ENCODE measurements around the gene RAB14.

The RAB14 gene

GRCh38 chr9:121201738-121202533 lies at the start of gene RAB14:
Gene RAB14, minus strand, starts transcription at chr9:121201869. Its CDS starts 8,457 bp downstream, at chr9:121193412.
- peak; percentile 98 for DNase-seq

- DNase-seq: no peak
Measured at GRCh38 chr9:121249563-121249962, 47.9 kb upstream of the RAB14 start.

GRCh38 chr9:121246821-121247561 lies 45.3 kb upstream of the RAB14 start:
- DNase-seq: peak; percentile 86

GRCh38 chr9:121242959-121243346 lies 41.3 kb upstream of the RAB14 start:
- no peak for DNase-seq

GRCh38 chr9:121242219-121242958 lies 40.7 kb upstream of the RAB14 start:
- peak; percentile 75 for DNase-seq

- DNase-seq: no peak
Measured at GRCh38 chr9:121240472-121241135, 38.9 kb upstream of the RAB14 start.

- no peak for DNase-seq
Measured at GRCh38 chr9:121239851-121240250, 38.2 kb upstream of the RAB14 start.

- no peak for DNase-seq
Measured at GRCh38 chr9:121239071-121239470, 37.4 kb upstream of the RAB14 start.

- no peak for DNase-seq
Measured at GRCh38 chr9:121237916-121238315, 36.2 kb upstream of the RAB14 start.

- no peak for DNase-seq
Measured at GRCh38 chr9:121235512-121235911, 33.8 kb upstream of the RAB14 start.

GRCh38 chr9:121234832-121235161 lies 33.1 kb upstream of the RAB14 start:
- DNase-seq: no peak

- peak; percentile 76 for DNase-seq
Measured at GRCh38 chr9:121233906-121234831, 32.5 kb upstream of the RAB14 start.

- DNase-seq: no peak
Measured at GRCh38 chr9:121232251-121232650, 30.6 kb upstream of the RAB14 start.

GRCh38 chr9:121230256-121230655 lies 28.6 kb upstream of the RAB14 start:
- no peak for DNase-seq

- DNase-seq: no peak
Measured at GRCh38 chr9:121227862-121228261, 26.2 kb upstream of the RAB14 start.

GRCh38 chr9:121226175-121226574 lies 24.5 kb upstream of the RAB14 start:
- peak; percentile 27 for DNase-seq

- DNase-seq: no peak
Measured at GRCh38 chr9:121225240-121225639, 23.6 kb upstream of the RAB14 start.

- peak; percentile 67 for DNase-seq
Measured at GRCh38 chr9:121222524-121223171, 21.0 kb upstream of the RAB14 start.

GRCh38 chr9:121221664-121222055 lies 20.0 kb upstream of the RAB14 start:
- DNase-seq: no peak

- DNase-seq: no peak
Measured at GRCh38 chr9:121220996-121221663, 19.5 kb upstream of the RAB14 start.

GRCh38 chr9:121219530-121219929 lies 17.9 kb upstream of the RAB14 start:
- no peak for DNase-seq
